Measurements from ENCODE around the gene HYDIN.

DNA sequence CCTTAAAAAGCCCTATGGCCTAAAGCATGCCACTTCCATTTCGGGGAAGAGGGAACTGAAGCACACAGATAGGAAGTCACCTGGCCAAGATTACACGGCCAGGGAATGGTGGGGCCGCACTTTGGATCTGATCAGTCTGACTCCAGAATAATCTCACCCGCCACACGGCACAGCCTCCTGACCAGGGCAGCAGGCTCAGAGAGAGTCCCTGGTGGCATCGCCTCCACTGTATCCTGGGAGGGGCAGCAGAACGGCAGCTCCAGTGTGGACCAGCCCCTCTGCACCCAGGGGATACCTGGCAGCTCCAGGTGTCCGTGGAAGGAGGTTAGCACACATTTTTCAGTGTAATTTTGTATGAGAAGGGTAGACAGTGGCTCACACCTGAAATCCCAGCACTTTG, 465.0 kb downstream of the HYDIN start:
- no peak for TF ChIP-seq POLR2A (IDR thresholded peaks at IDR 0.05)
- TF ChIP-seq, protein P1, sequence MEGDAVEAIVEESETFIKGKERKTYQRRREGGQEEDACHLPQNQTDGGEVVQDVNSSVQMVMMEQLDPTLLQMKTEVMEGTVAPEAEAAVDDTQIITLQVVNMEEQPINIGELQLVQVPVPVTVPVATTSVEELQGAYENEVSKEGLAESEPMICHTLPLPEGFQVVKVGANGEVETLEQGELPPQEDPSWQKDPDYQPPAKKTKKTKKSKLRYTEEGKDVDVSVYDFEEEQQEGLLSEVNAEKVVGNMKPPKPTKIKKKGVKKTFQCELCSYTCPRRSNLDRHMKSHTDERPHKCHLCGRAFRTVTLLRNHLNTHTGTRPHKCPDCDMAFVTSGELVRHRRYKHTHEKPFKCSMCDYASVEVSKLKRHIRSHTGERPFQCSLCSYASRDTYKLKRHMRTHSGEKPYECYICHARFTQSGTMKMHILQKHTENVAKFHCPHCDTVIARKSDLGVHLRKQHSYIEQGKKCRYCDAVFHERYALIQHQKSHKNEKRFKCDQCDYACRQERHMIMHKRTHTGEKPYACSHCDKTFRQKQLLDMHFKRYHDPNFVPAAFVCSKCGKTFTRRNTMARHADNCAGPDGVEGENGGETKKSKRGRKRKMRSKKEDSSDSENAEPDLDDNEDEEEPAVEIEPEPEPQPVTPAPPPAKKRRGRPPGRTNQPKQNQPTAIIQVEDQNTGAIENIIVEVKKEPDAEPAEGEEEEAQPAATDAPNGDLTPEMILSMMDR (IDR thresholded peaks at IDR 0.05): no peak

Data from adrenal gland (tissue), 5 donors.